ENCODE data around the gene HNRNPA0.

- no peak for TF ChIP-seq CTCF (IDR thresholded peaks at IDR 0.05)
- TF ChIP-seq POLR2A (IDR thresholded peaks at IDR 0.05): no peak
Measured at GRCh38 chr5:137724251-137724650, 29.9 kb downstream of the HNRNPA0 start.

Data from esophagus squamous epithelium (tissue), 4 donors.